ENCODE results near the gene SLC2A13.

DNA sequence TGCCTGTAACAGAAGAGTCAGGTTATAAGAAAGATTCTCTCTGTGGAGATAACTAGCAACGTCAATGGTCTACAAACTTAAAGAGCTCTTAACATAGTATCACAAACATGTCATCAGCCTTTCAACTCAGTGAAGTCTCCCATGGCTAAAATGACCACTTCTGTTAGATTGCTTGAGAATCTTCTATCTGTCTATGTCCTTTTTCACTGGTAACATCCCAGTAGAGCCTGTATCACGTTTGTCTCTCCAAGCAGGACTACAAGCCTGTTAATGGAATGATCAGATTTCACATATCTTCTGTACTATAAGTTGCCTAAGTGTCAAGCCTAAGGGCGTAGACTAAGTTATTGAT lies 50.7 kb downstream of the SLC2A13 start:
- no peak for TF ChIP-seq EZH2 (IDR thresholded peaks at IDR 0.05)
- no peak for TF ChIP-seq FOXP2 (optimal IDR thresholded peaks at IDR 0.05; ENCODE audit: control extremely low read depth, extremely low read length, insufficient read depth)

All from SK-N-MC (cell line).